K562 treated with DMSO at 1 percent for 24 hours (cell line): ENCODE results near the gene MAN1C1. TPM values are rescaled to one million over a fixed set of nuclear protein-coding genes. Genes with fewer than 3 reads are reported as not detected.

ENCODE experiments used
- total RNA-seq: library from RNA; unstranded; fragments of 300-600 nt; gene quantifications from 2 replicates; pipeline ENCODE4 v1.2.3, GENCODE V29; 2022; ENCODE audit warnings: low read depth; ENCODE audit not compliant: insufficient read depth

Gene MAN1C1
- total RNA-seq, result 0.98 and 1.1 TPM in 2 replicates

GRCh38 chr1:25616095-25616986 is at the start of gene MAN1C1:
TSS of gene MAN1C1 (plus strand) at chr1:25616791. CDS start at chr1:25617798, 1,007 bp downstream.

GRCh38 chr1:25799935-25800702 is 183.5 kb downstream of the MAN1C1 start, which contains the start of gene SELENON:
TSS of gene SELENON (plus strand) at chr1:25800193. CDS start at chr1:25800231, 38 bp downstream.

GRCh38 chr1:25819491-25820246 is 203.1 kb downstream of the MAN1C1 start, which contains the start of gene MTFR1L:
TSS of gene MTFR1L (plus strand) at chr1:25819954. CDS start at chr1:25823105, 3,151 bp downstream.

Other genes starting within 250 kb of the MAN1C1 start
- 12.1 and 13.0 TPM in 2 replicates for gene RHCE, start 196.0 kb upstream of the MAN1C1 start, total RNA-seq
- 12.0 and 16.4 TPM in 2 replicates for gene MACO1, start 185.9 kb upstream of the MAN1C1 start, total RNA-seq
- 32.5 and 33.0 TPM in 2 replicates for gene LDLRAP1, start 73.2 kb upstream of the MAN1C1 start, total RNA-seq
- 41.7 and 42.4 TPM in 2 replicates for gene SELENON, start 183.4 kb downstream of the MAN1C1 start, total RNA-seq
- 61.3 and 65.4 TPM in 2 replicates for gene MTFR1L, start 203.2 kb downstream of the MAN1C1 start, total RNA-seq
- 19.5 and 20.1 TPM in 2 replicates for gene AUNIP, start 242.7 kb downstream of the MAN1C1 start, total RNA-seq